Measurements from ENCODE around the gene EPHA6.

The EPHA6 gene

GRCh38 chr3:96844204-96844514 is 29.8 kb downstream of the EPHA6 start:
- H3K9me3 ChIP-seq (ENCODE audit: low read length): no peaks in the 10 kb centered on the region
- H3K36me3 ChIP-seq (ENCODE audit: insufficient read depth, low read length): no peaks in the 10 kb centered on the region
- no peaks in the 10 kb centered on the region for H3F3A ChIP-seq (ENCODE audit: insufficient read depth, low read length)
- H2AFZ ChIP-seq (ENCODE audit: low read length): no peak overlapping the region
- H3K9ac ChIP-seq (ENCODE audit: low read length): no peak overlapping the region
- no peaks in the 10 kb centered on the region for H3K79me2 ChIP-seq (ENCODE audit: insufficient read depth, low read length)
- H3K27me3 ChIP-seq (ENCODE audit: insufficient read depth, low read length): no peaks in the 10 kb centered on the region
- H3K27ac ChIP-seq (ENCODE audit: low read depth, low read length, poor library complexity, severe bottlenecking): no peak overlapping the region
- no peaks in the 10 kb centered on the region for H3K4me1 ChIP-seq (ENCODE audit: insufficient read depth, low read length, severe bottlenecking)
- H4K20me1 ChIP-seq (ENCODE audit: insufficient read depth, low read length): no peaks in the 10 kb centered on the region
- TF ChIP-seq EZH2 (IDR thresholded peaks at IDR 0.05; ENCODE audit: borderline replicate concordance, low read length) (no peak), CTCF (IDR thresholded peaks at IDR 0.05; ENCODE audit: low read length) (no peak)
- H3K4me2 ChIP-seq (ENCODE audit: low read length): no peak overlapping the region
- no peak overlapping the region for H3K4me3 ChIP-seq (ENCODE audit: low read depth, low read length, poor library complexity, severe bottlenecking)
- H3K9me2 ChIP-seq (ENCODE audit: low read depth, low read length): no peaks in the 10 kb centered on the region

- H3K4me3 ChIP-seq (ENCODE audit: low read depth, low read length, poor library complexity, severe bottlenecking): no peak overlapping the region
- no peaks in the 10 kb centered on the region for H4K20me1 ChIP-seq (ENCODE audit: insufficient read depth, low read length)
- no peaks in the 10 kb centered on the region for H3F3A ChIP-seq (ENCODE audit: insufficient read depth, low read length)
- no peaks in the 10 kb centered on the region for H3K9me2 ChIP-seq (ENCODE audit: low read depth, low read length)
- no peaks in the 10 kb centered on the region for H3K9me3 ChIP-seq (ENCODE audit: low read length)
- no peak overlapping the region for H3K4me2 ChIP-seq (ENCODE audit: low read length)
- no peaks in the 10 kb centered on the region for H3K4me1 ChIP-seq (ENCODE audit: insufficient read depth, low read length, severe bottlenecking)
- H3K9ac ChIP-seq (ENCODE audit: low read length): no peak overlapping the region
- no peaks in the 10 kb centered on the region for H3K36me3 ChIP-seq (ENCODE audit: insufficient read depth, low read length)
- H2AFZ ChIP-seq (ENCODE audit: low read length): no peak overlapping the region
- H3K79me2 ChIP-seq (ENCODE audit: insufficient read depth, low read length): no peaks in the 10 kb centered on the region
- H3K27me3 ChIP-seq (ENCODE audit: insufficient read depth, low read length): no peaks in the 10 kb centered on the region
- no peak overlapping the region for H3K27ac ChIP-seq (ENCODE audit: low read depth, low read length, poor library complexity, severe bottlenecking)
- TF ChIP-seq CTCF (IDR thresholded peaks at IDR 0.05; ENCODE audit: low read length) (no peak), EZH2 (IDR thresholded peaks at IDR 0.05; ENCODE audit: borderline replicate concordance, low read length) (no peak)
These were observed 38.5 kb downstream of the EPHA6 start for GRCh38 chr3:96852849-96853248.

- H3K79me2 ChIP-seq (ENCODE audit: insufficient read depth, low read length): no peaks in the 10 kb centered on the region
- H3K9me3 ChIP-seq (ENCODE audit: low read length): no peaks in the 10 kb centered on the region
- H3K27ac ChIP-seq (ENCODE audit: low read depth, low read length, poor library complexity, severe bottlenecking): no peak overlapping the region
- no peaks in the 10 kb centered on the region for H3K36me3 ChIP-seq (ENCODE audit: insufficient read depth, low read length)
- no peak overlapping the region for H3K4me2 ChIP-seq (ENCODE audit: low read length)
- H3K4me1 ChIP-seq (ENCODE audit: insufficient read depth, low read length, severe bottlenecking): no peaks in the 10 kb centered on the region
- H3K9me2 ChIP-seq (ENCODE audit: low read depth, low read length): no peaks in the 10 kb centered on the region
- H3K27me3 ChIP-seq (ENCODE audit: insufficient read depth, low read length): no peaks in the 10 kb centered on the region
- H3K9ac ChIP-seq (ENCODE audit: low read length): no peak overlapping the region
- H4K20me1 ChIP-seq (ENCODE audit: insufficient read depth, low read length): no peaks in the 10 kb centered on the region
- no peaks in the 10 kb centered on the region for H3F3A ChIP-seq (ENCODE audit: insufficient read depth, low read length)
- TF ChIP-seq CTCF (IDR thresholded peaks at IDR 0.05; ENCODE audit: low read length) (no peak), EZH2 (IDR thresholded peaks at IDR 0.05; ENCODE audit: borderline replicate concordance, low read length) (no peak)
- H2AFZ ChIP-seq (ENCODE audit: low read length): no peak overlapping the region
- no peak overlapping the region for H3K4me3 ChIP-seq (ENCODE audit: low read depth, low read length, poor library complexity, severe bottlenecking)
These were observed 46.5 kb downstream of the EPHA6 start for GRCh38 chr3:96860882-96861281.

All from OCI-LY1 (cell line).